GM23338 (cell line): ENCODE data around the gene ECHDC3.

ENCODE experiments used
- EZH2phosphoT487 ChIP-seq: fragments of 200-600 bp; sonication (generic); IDR thresholded peaks from one replicate; pipeline ENCODE4 v1.8.1; 2018; ENCODE audit warnings: antibody characterized with exemption; ENCODE audit not compliant: unreplicated experiment
- TF ChIP-seq, protein P1 (sequence below), 2 experiments: fragments of 200-600 bp in 1 of 2; sonication (generic) in 1 of 2; conservative IDR thresholded peaks; 2 replicates each; pipeline versions ENCODE4 v1.5.1 to v1.6.1; 2016 to 2017; ENCODE audit warnings: antibody characterized with exemption in 2 of 2, low read depth in 2 of 2, mild to moderate bottlenecking in 2 of 2, moderate library complexity in 1 of 2
- TF ChIP-seq, protein P2 (sequence below): IDR thresholded peaks from one replicate; pipeline ENCODE4 v1.6.1; 2018; ENCODE audit warnings: antibody characterized with exemption; ENCODE audit not compliant: unreplicated experiment

DNA sequence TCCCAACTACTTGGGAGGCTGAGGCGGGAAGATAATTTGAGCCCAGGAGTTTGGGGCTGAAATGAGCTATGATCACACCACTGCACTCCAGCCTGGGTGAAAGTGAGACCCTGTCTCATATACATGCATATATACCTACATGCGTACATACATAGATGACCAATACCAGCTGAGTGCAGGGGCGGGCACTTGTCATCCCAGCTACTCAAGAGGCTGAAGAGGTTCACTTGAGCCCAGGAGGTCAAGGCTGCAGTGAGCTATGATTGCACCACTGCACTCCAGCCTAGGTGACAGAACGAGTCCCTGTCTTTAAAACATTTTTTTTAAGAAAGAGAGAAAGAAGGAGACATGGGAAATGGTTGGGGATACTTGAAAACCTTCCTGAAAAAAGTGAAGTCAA is 63.6 kb downstream of the ECHDC3 start:
- TF ChIP-seq, protein P1, sequence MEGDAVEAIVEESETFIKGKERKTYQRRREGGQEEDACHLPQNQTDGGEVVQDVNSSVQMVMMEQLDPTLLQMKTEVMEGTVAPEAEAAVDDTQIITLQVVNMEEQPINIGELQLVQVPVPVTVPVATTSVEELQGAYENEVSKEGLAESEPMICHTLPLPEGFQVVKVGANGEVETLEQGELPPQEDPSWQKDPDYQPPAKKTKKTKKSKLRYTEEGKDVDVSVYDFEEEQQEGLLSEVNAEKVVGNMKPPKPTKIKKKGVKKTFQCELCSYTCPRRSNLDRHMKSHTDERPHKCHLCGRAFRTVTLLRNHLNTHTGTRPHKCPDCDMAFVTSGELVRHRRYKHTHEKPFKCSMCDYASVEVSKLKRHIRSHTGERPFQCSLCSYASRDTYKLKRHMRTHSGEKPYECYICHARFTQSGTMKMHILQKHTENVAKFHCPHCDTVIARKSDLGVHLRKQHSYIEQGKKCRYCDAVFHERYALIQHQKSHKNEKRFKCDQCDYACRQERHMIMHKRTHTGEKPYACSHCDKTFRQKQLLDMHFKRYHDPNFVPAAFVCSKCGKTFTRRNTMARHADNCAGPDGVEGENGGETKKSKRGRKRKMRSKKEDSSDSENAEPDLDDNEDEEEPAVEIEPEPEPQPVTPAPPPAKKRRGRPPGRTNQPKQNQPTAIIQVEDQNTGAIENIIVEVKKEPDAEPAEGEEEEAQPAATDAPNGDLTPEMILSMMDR (conservative IDR thresholded peaks at IDR 0.05; ENCODE audit: low read depth in 2 of 2): no peak
- TF ChIP-seq, protein P2, sequence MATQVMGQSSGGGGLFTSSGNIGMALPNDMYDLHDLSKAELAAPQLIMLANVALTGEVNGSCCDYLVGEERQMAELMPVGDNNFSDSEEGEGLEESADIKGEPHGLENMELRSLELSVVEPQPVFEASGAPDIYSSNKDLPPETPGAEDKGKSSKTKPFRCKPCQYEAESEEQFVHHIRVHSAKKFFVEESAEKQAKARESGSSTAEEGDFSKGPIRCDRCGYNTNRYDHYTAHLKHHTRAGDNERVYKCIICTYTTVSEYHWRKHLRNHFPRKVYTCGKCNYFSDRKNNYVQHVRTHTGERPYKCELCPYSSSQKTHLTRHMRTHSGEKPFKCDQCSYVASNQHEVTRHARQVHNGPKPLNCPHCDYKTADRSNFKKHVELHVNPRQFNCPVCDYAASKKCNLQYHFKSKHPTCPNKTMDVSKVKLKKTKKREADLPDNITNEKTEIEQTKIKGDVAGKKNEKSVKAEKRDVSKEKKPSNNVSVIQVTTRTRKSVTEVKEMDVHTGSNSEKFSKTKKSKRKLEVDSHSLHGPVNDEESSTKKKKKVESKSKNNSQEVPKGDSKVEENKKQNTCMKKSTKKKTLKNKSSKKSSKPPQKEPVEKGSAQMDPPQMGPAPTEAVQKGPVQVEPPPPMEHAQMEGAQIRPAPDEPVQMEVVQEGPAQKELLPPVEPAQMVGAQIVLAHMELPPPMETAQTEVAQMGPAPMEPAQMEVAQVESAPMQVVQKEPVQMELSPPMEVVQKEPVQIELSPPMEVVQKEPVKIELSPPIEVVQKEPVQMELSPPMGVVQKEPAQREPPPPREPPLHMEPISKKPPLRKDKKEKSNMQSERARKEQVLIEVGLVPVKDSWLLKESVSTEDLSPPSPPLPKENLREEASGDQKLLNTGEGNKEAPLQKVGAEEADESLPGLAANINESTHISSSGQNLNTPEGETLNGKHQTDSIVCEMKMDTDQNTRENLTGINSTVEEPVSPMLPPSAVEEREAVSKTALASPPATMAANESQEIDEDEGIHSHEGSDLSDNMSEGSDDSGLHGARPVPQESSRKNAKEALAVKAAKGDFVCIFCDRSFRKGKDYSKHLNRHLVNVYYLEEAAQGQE: no peak
- TF ChIP-seq EZH2phosphoT487: no peak
